PC-9 (cell line): ENCODE results near the gene SLC36A2. TPM values are rescaled to one million over a fixed set of nuclear protein-coding genes. Genes with fewer than 3 reads are reported as not detected.

Experiments used
- BruUV-seq: library from RNA; stranded (reverse); fragments of 400-500 nt; replicated peaks from 2 replicates; lab custom pipeline; 2021; lab: Mats Ljungman, UMichigan
- CTCF ChIA-PET: fragments of 300-600 bp; sonication (Branson Sonifier 250); formaldehyde crosslinking; loops from one replicate; lab custom pipeline; 2022; ENCODE audit warnings: antibody characterized with exemption; lab: Charles Lee
- POLR2A ChIA-PET: fragments of 300-600 bp; sonication (Branson Sonifier 250); formaldehyde crosslinking; loops from one replicate; lab custom pipeline; 2022; ENCODE audit warnings: antibody characterized with exemption; ENCODE audit not compliant: unreplicated experiment; lab: Charles Lee
- DNase-seq, 2 experiments: peaks; one replicate each; pipeline versions ENCODE4 v3.0.0 to v3.0.0-alpha.2; 2015 to 2022; ENCODE audit warnings: mixed read lengths in 1 of 2
- H2AFZ ChIP-seq: fragments of 200-600 bp; sonication (generic); 2 replicates; pipeline ENCODE4 v1.8.1; 2017; ENCODE audit warnings: antibody characterized with exemption
- H3F3A ChIP-seq: fragments of 200-600 bp; sonication (generic); 2 replicates; pipeline ENCODE4 v1.8.1; 2017; ENCODE audit warnings: antibody characterized with exemption, mild to moderate bottlenecking, low read depth; ENCODE audit not compliant: insufficient read depth
- H3K27ac ChIP-seq: fragments of 200-600 bp; sonication (generic); 2 replicates; pipeline ENCODE4 v1.6.1; 2016; ENCODE audit warnings: mixed run types
- H3K27me3 ChIP-seq: fragments of 200-600 bp; sonication (generic); 2 replicates; pipeline ENCODE4 v1.6.1; 2016; ENCODE audit warnings: low read depth, mixed run types; ENCODE audit not compliant: insufficient read depth
- H3K36me3 ChIP-seq: fragments of 200-600 bp; sonication (generic); 2 replicates; pipeline ENCODE4 v1.6.1; 2016; ENCODE audit warnings: low read depth, mixed run types
- H3K4me1 ChIP-seq: fragments of 200-600 bp; sonication (generic); replicated peaks from 2 replicates; pipeline ENCODE4 v1.6.1; 2016; ENCODE audit warnings: mixed run types; ENCODE audit not compliant: insufficient read depth
- H3K4me2 ChIP-seq: fragments of 200-600 bp; sonication (generic); 2 replicates; pipeline ENCODE4 v1.6.1; 2017; ENCODE audit warnings: mixed run types
- H3K4me3 ChIP-seq: fragments of 200-600 bp; sonication (generic); 2 replicates; pipeline ENCODE4 v1.6.1; 2016; ENCODE audit warnings: mixed run types
- H3K79me2 ChIP-seq: fragments of 200-600 bp; sonication (generic); 2 replicates; pipeline ENCODE4 v1.6.1; 2017; ENCODE audit warnings: low read depth, mixed run types
- H3K9me2 ChIP-seq: fragments of 200-600 bp; sonication (generic); 2 replicates; pipeline ENCODE4 v1.8.1; 2017; ENCODE audit warnings: mild to moderate bottlenecking; ENCODE audit not compliant: insufficient read depth
- H3K9me3 ChIP-seq: fragments of 200-600 bp; sonication (generic); 2 replicates; pipeline ENCODE4 v1.8.1; 2016; ENCODE audit warnings: low read depth; ENCODE audit not compliant: insufficient read depth
- H4K20me1 ChIP-seq: fragments of 200-600 bp; sonication (generic); 2 replicates; pipeline ENCODE4 v1.8.1; 2017; ENCODE audit not compliant: insufficient read depth
- EZH2 ChIP-seq: fragments of 200-600 bp; sonication (generic); IDR thresholded peaks from 2 replicates; pipeline ENCODE4 v1.8.0; 2017; ENCODE audit warnings: antibody characterized with exemption, low read depth
- intact Hi-C: fragments of 100-400 bp; cut with micrococcal nuclease; formaldehyde crosslinking; loops from one replicate; pipeline ENCODE4 v1.10.0; 2022; ENCODE audit not compliant: unreplicated experiment
- total RNA-seq: library from RNA; stranded (reverse); gene quantifications from 2 replicates; pipeline ENCODE4 v1.2.3, GENCODE V29; 2021
- TF ChIP-seq, protein P1 (sequence below): fragments of 200-600 bp; sonication (generic); conservative IDR thresholded peaks from 2 replicates; pipeline ENCODE4 v1.6.1; 2017; ENCODE audit warnings: mixed run types, antibody characterized with exemption, mild to moderate bottlenecking, moderate library complexity

SLC36A2 gene
- total RNA-seq, 1 experiment from 2014 or later = not detected

DNA sequence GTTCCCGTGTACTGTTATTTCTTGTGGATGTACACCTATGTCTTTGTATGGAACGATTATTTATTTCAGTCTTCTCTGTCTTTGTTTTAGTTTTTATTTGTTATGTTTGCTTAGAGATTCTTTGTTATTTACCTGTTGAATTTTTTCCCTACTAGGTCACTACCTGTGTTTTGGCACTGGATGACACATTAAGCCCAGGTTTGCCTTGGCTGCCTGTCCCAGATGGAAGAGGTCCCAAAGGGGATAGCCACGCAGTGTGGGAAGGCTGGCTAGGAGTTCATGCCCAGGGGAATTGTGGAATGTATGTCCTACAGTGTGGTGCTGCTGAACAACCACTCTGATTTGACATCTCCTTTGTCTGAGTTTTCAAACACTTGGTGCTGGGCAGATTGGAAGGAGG lies 15.6 kb upstream of the SLC36A2 start:
- H3K27me3 ChIP-seq = no peaks in the 10 kb centered on the region
- H2AFZ ChIP-seq = no peak overlapping the region
- no TSS peak for BruUV-seq
- H3K4me2 ChIP-seq = no peak overlapping the region
- H3K27ac ChIP-seq = no peak overlapping the region
- H3K36me3 ChIP-seq = no peaks in the 10 kb centered on the region
- H4K20me1 ChIP-seq = no peaks in the 10 kb centered on the region
- intact Hi-C loops = no loop called here
- no peak for TF ChIP-seq EZH2
- TF ChIP-seq, protein P1, sequence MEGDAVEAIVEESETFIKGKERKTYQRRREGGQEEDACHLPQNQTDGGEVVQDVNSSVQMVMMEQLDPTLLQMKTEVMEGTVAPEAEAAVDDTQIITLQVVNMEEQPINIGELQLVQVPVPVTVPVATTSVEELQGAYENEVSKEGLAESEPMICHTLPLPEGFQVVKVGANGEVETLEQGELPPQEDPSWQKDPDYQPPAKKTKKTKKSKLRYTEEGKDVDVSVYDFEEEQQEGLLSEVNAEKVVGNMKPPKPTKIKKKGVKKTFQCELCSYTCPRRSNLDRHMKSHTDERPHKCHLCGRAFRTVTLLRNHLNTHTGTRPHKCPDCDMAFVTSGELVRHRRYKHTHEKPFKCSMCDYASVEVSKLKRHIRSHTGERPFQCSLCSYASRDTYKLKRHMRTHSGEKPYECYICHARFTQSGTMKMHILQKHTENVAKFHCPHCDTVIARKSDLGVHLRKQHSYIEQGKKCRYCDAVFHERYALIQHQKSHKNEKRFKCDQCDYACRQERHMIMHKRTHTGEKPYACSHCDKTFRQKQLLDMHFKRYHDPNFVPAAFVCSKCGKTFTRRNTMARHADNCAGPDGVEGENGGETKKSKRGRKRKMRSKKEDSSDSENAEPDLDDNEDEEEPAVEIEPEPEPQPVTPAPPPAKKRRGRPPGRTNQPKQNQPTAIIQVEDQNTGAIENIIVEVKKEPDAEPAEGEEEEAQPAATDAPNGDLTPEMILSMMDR = no peak
- no peak for DNase-seq
- no peak overlapping the region for H3K4me3 ChIP-seq
- POLR2A ChIA-PET = no interaction called here
- no peaks in the 10 kb centered on the region for H3F3A ChIP-seq
- H3K79me2 ChIP-seq = no peaks in the 10 kb centered on the region
- CTCF ChIA-PET = no interaction called here
- H3K4me1 ChIP-seq = no peaks in the 10 kb centered on the region
- no peaks in the 10 kb centered on the region for H3K9me3 ChIP-seq
- no peaks in the 10 kb centered on the region for H3K9me2 ChIP-seq

GRCh38 chr5:151359391-151359790 lies 12.0 kb upstream of the SLC36A2 start:
- POLR2A ChIA-PET = no interaction called here
- H3K4me3 ChIP-seq = no peak overlapping the region
- BruUV-seq = no TSS peak

DNA sequence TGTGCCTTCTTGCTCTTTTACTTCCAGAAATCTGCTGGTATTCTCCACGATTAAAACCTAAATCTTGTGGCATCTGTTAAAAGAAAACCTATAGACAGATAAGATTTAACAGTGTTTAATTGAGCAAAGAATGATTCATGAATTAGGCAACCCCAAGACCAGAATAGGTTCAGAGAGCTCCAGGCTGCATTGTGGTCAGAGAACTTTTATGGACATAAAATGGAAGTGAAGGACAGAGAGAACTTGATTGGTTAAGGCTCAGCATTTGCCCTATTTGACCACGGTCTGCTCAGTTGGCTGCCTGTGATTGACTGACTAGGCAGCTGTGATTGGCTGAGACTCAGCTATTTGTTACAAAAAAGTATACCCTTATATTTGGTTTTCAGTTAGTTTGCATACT lies 10.4 kb upstream of the SLC36A2 start:
- intact Hi-C loops = no loop called here
- no peak overlapping the region for H3K27ac ChIP-seq
- POLR2A ChIA-PET = no interaction called here
- no peak overlapping the region for H3K4me3 ChIP-seq
- no peaks in the 10 kb centered on the region for H3F3A ChIP-seq
- CTCF ChIA-PET = interaction anchor here (0.6 to 0.8 kb wide), 2 partner anchors 42 to 1651 kb away, joined by 3 read pairs; no protein-coding TSS in a partner anchor
- no peaks in the 10 kb centered on the region for H3K4me1 ChIP-seq
- no peak overlapping the region for H3K4me2 ChIP-seq
- no peak overlapping the region for H2AFZ ChIP-seq
- BruUV-seq = no TSS peak
- H3K79me2 ChIP-seq = no peaks in the 10 kb centered on the region
- TF ChIP-seq, protein P1 = no peak
- no peak for TF ChIP-seq EZH2
- H3K27me3 ChIP-seq = no peaks in the 10 kb centered on the region
- H4K20me1 ChIP-seq = no peaks in the 10 kb centered on the region
- H3K9me2 ChIP-seq = no peaks in the 10 kb centered on the region
- H3K36me3 ChIP-seq = no peaks in the 10 kb centered on the region
- H3K9me3 ChIP-seq = no peaks in the 10 kb centered on the region
- peak in 1 of 2 experiments; percentile 55 for DNase-seq

More at GRCh38 chr5:151359391-151359790, 12.0 kb upstream of the SLC36A2 start:
- no peaks in the 10 kb centered on the region for H3F3A ChIP-seq
- CTCF ChIA-PET = no interaction called here
- no peaks in the 10 kb centered on the region for H3K27me3 ChIP-seq
- H3K4me1 ChIP-seq = no peaks in the 10 kb centered on the region
- H3K9me2 ChIP-seq = no peaks in the 10 kb centered on the region
- intact Hi-C loops = no loop called here
- TF ChIP-seq, protein P1 = no peak
- TF ChIP-seq EZH2 = no peak
- no peaks in the 10 kb centered on the region for H4K20me1 ChIP-seq
- H2AFZ ChIP-seq = no peak overlapping the region
- H3K79me2 ChIP-seq = no peaks in the 10 kb centered on the region
- H3K27ac ChIP-seq = no peak overlapping the region
- H3K4me2 ChIP-seq = no peak overlapping the region
- no peaks in the 10 kb centered on the region for H3K9me3 ChIP-seq
- H3K36me3 ChIP-seq = no peaks in the 10 kb centered on the region
- DNase-seq = no peak
